GM18508 (cell line): Measurements from ENCODE around the gene GNB1.

Source experiments
- ATAC-seq: cut with Tn5 transposase; IDR thresholded peaks from one replicate; pipeline ENCODE4 v1.9.1; 2021; ENCODE audit warnings: moderate number of reproducible peaks; ENCODE audit not compliant: insufficient read depth, unreplicated experiment

GNB1 gene

GRCh38 chr1:1922956-1923833, 32.3 kb upstream of the GNB1 start:
- ATAC-seq = no peak

- no peak for ATAC-seq
These were observed 31.7 kb upstream of the GNB1 start for GRCh38 chr1:1922702-1922955.

GRCh38 chr1:1921901-1922701, 31.2 kb upstream of the GNB1 start:
- no peak for ATAC-seq

- no peak for ATAC-seq
These were observed 30.6 kb upstream of the GNB1 start for GRCh38 chr1:1921459-1921862.

GRCh38 chr1:1920608-1921458, 29.9 kb upstream of the GNB1 start:
- no peak for ATAC-seq

- ATAC-seq = no peak
These were observed 29.2 kb upstream of the GNB1 start for GRCh38 chr1:1920057-1920607.

GRCh38 chr1:1919304-1920056, 28.6 kb upstream of the GNB1 start:
- peak; percentile 51 for ATAC-seq

- ATAC-seq = peak; percentile 12
These were observed 28.0 kb upstream of the GNB1 start, which contains the start of gene TMEM52 for GRCh38 chr1:1918901-1919303. TSS of gene TMEM52 (minus strand) at chr1:1919279. CDS start at chr1:1919265, 14 bp downstream.

GRCh38 chr1:1917995-1918900, 27.4 kb upstream of the GNB1 start:
- no peak for ATAC-seq

- ATAC-seq = no peak
These were observed 26.6 kb upstream of the GNB1 start for GRCh38 chr1:1917304-1917976.

GRCh38 chr1:1916851-1917251, 26.0 kb upstream of the GNB1 start:
- ATAC-seq = no peak

- ATAC-seq = no peak
These were observed 25.3 kb upstream of the GNB1 start for GRCh38 chr1:1915911-1916840.

GRCh38 chr1:1914971-1915692, 24.2 kb upstream of the GNB1 start, which contains the start of gene CALML6:
TSS of gene CALML6 (plus strand) at chr1:1915260. CDS start at chr1:1915281, 21 bp downstream.
- no peak for ATAC-seq

- no peak for ATAC-seq
These were observed 23.4 kb upstream of the GNB1 start for GRCh38 chr1:1914101-1914970.

GRCh38 chr1:1911350-1912041, 20.6 kb upstream of the GNB1 start:
- no peak for ATAC-seq
